Left kidney (tissue), 2 donors: ENCODE data around the gene ABCA7. TPM values are rescaled to one million over a fixed set of nuclear protein-coding genes. Genes with fewer than 3 reads are reported as not detected.
A peak's percentile ranks its signal among the peaks of the same experiment; 100 is the strongest.

Experiments
- DNase-seq: peaks from one replicate; pipeline ENCODE4 v3.0.0-alpha.2; 2013
- polyA plus RNA-seq: library from polyadenylated mRNA; unstranded; fragments of 120-200 nt; gene quantifications from one replicate; pipeline ENCODE4 v1.2.1, GENCODE V29; 2013; ENCODE audit not compliant: insufficient read length

The ABCA7 gene
- polyA plus RNA-seq, 1 donor: 7.6 TPM

- DNase-seq: no peak
Observed at GRCh38 chr19:1055886-1056620, 16.1 kb downstream of the ABCA7 start.

DNA sequence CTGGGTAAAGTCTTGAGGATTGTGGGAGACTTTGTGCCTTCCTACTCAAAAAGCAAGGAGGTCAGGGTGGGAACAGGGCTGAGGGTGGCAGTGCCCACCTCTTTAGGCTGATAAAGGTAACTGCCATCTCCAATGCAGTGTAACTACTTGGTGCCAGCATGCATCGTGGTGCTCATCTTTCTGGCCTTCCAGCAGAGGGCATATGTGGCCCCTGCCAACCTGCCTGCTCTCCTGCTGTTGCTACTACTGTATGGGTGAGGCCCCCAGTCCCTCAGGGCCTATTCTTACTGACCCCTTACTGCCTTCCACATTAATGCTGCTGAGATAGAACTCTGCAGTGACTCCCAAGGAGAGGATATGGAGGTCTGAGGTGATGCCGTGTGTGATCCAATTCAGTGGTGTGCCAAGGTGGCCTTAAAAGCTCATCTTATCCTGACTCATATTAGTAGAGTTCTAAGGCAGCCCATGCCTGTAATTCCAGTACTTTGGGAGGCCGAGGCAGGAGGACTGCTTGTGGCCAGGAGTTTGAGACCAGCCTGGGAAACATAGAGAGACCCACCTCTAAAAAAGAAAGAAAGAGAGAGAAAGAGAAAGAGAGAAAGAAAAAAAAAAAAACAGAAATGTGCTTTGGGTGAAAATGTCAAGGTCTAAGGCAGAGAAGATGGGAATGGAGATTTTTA lies 17.4 kb downstream of the ABCA7 start:
- DNase-seq: no peak

GRCh38 chr19:1058112-1058511 lies 18.2 kb downstream of the ABCA7 start:
- no peak for DNase-seq

- no peak for DNase-seq
Observed at GRCh38 chr19:1060689-1061088, 20.8 kb downstream of the ABCA7 start.

DNA sequence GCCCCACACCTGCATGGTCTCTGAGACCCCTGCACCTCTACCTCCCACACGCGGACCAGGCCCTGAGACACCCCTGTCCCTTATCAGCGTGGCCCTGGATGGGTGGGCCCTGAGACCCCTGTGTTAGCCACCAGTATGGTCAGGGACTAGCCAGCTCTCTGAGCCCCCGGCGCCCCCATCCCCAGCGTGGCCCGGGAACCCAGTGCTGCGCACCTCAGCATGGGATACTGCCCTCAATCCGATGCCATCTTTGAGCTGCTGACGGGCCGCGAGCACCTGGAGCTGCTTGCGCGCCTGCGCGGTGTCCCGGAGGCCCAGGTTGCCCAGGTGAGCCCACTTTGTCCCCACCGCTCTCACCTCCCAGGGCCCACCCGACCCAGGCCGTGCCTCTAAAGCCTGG lies 22.1 kb downstream of the ABCA7 start:
- DNase-seq: no peak

- no peak for DNase-seq
Observed at GRCh38 chr19:1062387-1063029, 22.6 kb downstream of the ABCA7 start.

GRCh38 chr19:1063030-1063908 lies 23.4 kb downstream of the ABCA7 start:
- DNase-seq: no peak

DNA sequence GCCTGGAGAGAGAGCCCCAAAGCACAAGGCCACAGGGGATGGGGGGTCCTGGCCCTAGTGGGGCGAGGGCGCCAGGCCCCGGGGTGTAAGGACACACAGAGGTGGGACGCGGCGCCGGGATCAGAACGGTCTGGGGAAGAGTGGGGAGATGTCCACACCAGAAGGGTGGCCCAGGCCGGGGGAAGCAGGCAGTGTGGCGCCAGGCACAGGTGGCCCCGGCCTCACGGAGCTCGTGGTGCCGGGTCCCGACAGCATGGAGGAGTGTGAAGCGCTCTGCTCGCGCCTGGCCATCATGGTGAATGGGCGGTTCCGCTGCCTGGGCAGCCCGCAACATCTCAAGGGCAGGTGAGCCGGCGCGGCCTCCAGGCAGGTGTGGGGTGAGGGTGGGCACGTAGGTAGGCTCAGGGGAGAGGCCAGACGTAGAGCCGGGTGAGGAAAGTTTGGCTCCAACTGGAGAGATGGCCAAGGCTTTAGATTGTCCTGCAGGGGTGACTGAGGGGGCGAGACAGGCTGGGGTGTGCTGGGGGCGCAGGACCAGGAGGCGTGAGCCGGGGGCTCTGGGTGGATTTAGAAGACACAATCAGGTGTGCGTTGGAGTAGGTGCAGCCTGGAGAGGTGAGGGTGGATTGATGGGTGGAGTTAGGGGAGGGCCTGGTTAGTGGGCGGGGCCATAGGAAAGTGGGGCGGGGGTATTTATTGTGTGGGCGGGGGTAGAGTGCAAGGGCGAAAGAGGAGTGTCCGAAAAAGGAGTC lies 24.2 kb downstream of the ABCA7 start:
- no peak for DNase-seq

DNA sequence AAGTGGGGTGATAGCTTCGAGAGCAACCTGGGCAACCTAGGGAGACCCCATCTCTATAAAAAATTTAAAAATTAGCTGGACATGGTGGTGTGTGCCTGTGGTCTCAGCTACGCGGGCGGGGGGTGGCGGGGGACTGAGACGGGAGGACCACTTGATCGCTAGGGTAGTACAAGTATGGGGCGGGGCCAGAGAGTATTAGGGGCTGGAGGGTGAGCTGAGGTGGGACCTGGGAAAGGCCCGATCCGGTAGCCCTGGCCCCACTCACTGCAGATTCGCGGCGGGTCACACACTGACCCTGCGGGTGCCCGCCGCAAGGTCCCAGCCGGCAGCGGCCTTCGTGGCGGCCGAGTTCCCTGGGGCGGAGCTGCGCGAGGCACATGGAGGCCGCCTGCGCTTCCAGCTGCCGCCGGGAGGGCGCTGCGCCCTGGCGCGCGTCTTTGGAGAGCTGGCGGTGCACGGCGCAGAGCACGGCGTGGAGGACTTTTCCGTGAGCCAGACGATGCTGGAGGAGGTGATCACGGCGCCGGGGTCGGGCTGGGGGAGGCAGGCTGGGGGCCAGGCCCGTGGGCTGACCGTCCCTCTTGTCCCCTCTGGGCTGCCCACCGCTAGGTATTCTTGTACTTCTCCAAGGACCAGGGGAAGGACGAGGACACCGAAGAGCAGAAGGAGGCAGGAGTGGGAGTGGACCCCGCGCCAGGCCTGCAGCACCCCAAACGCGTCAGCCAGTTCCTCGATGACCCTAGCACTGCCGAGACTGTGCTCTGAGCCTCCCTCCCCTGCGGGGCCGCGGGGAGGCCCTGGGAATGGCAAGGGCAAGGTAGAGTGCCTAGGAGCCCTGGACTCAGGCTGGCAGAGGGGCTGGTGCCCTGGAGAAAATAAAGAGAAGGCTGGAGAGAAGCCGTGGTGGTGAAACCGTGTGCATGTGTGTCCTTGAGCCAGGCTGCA lies 25.0 kb downstream of the ABCA7 start:
- DNase-seq: peak; percentile 53

DNA sequence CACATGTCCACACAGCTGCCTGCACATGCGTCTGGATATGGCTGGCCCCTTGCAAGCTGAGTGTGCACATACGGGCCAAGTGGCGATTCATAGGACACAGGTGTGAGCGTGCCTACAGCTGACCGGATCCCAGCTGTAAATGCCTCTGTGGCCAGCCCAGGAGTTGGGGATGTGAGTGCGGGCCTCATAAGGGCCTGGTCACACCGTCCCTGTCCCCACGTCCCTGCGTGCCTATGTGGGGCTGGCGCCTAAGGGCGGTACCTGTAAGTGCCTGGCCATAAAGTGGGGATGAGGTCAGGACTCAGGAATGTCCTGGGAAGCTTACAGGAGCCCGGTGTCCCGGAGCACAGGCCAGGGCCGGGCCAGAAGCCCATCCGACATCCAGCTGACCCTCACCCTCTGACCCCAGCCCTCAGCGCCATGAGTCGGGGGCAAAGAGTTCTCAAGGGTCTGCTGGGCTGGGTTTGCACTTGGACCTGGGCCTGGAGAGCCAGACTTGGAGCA lies 25.8 kb downstream of the ABCA7 start:
- no peak for DNase-seq

DNA sequence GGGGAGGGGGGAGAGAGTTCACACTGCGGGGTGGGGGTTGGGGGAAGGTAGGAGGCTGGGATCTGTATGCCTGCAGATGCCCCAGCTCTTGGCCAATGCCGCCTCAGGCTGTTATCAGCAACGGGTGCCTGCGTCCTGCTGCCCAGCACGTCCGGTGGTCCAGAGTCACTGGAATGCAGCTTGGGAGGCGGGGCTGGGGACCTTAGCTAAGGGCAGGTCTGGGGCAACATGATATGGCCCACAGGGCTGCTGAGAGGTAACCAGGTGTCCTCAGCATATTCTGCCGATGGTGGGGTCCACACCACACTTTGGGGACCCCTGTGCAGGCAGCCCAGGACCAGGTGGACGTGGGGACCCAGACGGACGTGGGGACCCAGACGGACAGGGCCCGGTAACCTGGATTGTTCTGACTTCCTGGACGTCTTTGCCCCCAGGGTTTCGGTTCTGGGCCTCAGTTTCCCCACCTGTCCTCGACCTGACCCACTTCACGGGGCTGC lies 26.4 kb downstream of the ABCA7 start:
- DNase-seq: no peak

GRCh38 chr19:1066748-1067340 lies 26.9 kb downstream of the ABCA7 start, which contains the start of gene ARHGAP45:
Gene ARHGAP45 (plus strand): TSS chr19:1067167. CDS start chr19:1067406, 239 bp downstream.
- no peak for DNase-seq

DNA sequence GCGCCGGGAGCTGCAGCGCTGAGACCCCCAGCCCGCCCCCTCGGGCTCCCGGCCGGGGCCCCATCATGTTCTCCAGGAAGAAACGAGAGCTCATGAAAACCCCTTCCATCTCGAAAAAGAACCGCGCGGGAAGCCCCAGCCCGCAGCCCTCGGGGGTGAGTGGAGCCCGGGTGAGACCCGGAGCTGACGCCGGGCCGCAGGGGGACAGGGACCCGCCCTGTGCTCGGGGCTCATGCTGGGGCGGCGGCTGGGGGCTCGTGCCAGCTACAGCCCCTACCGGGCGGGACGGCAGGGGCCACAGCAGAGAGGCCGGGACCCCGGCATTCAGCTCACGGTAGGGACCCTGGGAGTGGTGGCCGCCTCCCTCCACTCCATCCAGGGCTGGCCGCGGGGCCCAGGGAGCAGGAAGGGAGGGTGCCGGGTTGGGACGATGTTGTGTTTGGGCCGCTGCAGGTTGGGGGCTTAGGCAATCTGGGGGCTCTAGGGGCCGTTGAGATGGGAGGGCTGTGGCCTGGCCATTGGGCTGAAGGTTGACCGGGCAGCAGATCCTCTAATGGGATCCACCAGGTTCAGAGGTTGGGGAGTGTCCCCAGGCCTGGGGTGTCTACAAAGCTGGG lies 27.5 kb downstream of the ABCA7 start:
- DNase-seq: no peak

DNA sequence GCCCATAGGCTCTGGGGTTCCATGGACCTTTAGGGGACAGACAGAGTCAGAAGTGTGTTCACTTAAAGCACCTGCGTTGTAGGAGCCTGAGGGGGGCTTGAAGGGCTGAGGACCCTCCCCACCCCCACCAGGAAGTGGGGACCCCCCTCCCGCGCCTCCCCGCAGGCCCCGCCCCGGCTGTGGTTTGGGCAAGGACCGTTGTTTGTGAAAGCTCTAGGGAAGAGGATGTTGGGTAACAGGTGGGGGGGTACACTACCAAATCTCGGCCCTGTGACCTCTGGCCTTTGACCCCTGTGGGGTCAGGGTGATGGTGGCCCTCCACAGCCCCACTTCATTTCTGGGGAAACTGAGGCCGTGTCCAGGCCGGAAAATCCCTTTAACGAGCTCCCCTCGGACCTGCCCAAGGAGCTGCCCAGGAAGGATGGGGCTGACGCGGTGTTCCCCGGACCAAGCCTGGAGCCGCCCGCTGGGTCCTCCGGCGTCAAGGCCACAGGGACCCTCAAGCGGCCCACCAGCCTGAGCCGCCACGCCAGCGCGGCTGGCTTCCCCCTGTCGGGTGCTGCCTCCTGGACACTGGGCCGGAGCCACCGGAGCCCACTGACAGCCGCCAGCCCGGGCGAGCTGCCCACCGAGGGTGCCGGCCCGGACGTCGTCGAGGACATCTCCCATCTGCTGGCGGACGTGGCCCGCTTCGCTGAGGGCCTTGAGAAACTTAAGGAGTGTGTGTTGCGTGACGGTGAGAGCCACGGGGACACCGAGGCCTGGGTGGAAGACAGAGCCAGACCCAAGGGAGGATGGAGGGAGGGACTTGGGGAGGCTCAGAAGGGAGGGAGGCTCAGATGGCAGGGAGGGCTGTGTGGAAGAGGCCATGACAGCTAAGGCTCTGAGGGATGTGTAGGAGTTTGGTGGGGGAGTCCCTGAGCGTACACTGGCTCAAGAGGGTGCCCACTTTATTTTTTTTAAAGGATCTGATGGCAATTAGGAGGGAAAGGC lies 28.4 kb downstream of the ABCA7 start:
- DNase-seq: no peak

DNA sequence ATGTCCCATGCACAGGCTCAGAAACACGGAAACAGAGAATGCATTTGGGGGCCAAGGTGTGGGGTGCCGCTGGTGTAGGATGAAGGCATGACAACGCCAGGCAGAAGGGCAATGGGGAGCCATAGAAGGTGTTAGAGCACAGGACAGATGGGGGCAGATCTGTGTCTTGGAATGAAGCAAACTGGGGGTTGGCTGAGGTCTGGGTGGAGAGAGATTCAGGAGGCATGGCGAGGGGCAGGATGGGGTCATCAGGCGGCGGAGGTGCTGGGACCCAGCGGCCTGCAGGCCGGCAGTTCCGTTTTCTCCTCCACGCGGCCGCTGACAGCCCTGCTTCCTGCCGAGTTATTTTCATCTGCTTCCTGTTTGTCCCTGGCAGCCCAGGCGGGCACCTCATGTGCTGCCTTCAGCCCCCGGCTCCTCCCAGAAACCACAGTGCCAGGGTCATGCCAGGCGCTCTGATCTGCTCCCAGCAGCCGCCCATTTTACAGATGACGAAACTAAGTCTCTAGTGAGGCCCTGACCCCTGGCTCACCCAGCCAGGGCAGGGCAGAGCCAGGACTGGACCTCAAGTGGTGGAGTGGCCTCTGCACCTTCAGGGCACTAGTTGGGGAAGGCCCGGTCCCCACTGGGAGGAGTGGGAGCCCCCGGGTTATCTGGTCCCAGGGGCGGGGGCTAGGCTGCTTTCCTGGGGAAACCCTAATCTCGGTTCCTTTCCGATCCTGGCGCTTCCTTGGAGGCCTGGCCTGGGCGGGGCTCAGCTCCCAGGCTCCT lies 29.3 kb downstream of the ABCA7 start:
- DNase-seq: no peak

DNA sequence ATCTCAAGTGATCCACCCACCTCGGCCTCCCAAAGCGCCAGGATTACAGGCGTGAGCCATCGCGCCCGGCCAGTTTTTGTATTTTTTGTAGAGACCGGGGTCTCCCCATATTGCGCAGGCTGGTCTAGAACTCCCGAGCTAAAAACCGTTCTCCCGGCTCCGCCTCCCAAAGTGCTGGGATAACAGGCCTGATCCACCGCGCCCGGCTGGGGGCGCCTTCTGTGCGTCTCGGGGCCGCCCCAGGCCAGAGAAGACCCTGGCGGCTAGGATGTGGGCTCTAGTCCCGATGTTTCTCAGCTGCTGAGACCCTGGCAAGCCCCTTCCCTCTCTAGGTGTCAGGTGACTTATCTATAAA lies 30.6 kb downstream of the ABCA7 start:
- no peak for DNase-seq
